ENCODE measurements around the gene IQSEC3.
"Not testable (repeated sequence)": the region's sequence is repeated elsewhere in the genome, so short reads cannot be mapped to it uniquely, and the experiment has no call there.

IQSEC3 gene

DNA sequence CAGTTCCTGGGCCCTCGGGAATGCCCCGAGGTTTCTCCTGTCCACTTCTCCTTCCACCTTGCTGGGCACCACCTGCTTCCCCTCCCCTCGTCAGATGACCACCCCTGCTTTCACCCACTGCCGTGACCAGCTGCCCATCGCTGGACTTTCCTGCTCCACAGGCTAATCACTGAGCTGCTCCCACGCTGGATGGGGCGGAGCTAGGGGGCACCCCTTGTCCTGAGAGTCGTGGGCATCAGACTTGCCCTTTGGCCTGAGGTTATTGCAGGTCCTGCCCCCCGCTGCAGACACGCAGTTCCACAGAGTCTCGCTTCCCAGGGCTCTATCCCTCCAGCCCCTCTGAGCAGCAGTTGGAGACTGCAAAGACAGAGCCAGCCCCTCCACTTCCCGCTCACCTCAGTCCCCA is 147.0 kb downstream of the IQSEC3 start:
- Histone ChIP-seq H3K4me1 (ENCODE audit: control insufficient read depth in 2 of 2, insufficient read depth in 1 of 2, low read depth in 1 of 2, low read length in 2 of 2) (peaks cover 6 to 22% of the 10 kb centered on the region in 2 donors), H2BK15ac (ENCODE audit: low read length) (peak overlapping the region; percentile 25), H4K91ac (ENCODE audit: low read depth, low read length, poor library complexity) (no peak overlapping the region), H2AFZ (ENCODE audit: low read length) (no peak overlapping the region), H2BK5ac (ENCODE audit: low read length) (no peak overlapping the region), H4K8ac (ENCODE audit: low read depth, low read length) (no peak overlapping the region), H3K9ac (ENCODE audit: low read depth, low read length, poor library complexity) (no peak overlapping the region), H3K4ac (ENCODE audit: low read length) (peak overlapping the region; percentile 19), H3K14ac (ENCODE audit: low read length) (no peak overlapping the region), H3K4me3 (ENCODE audit: low read length in 2 of 2) (no peak overlapping the region), H3K27ac (replicated peaks; ENCODE audit: low read length) (no peak overlapping the region), H3K9me3 (replicated peaks in 1 of 2; ENCODE audit: control insufficient read depth in 2 of 2, insufficient read depth in 1 of 2, low read depth in 1 of 2, low read length in 2 of 2) (no peaks in the 10 kb centered on the region), H3K79me1 (ENCODE audit: low read depth, low read length) (no peaks in the 10 kb centered on the region), H3K18ac (ENCODE audit: low read length) (peak overlapping the region; percentile 89), H3K27me3 (ENCODE audit: control insufficient read depth in 3 of 3, insufficient read depth in 3 of 3, low read depth in 1 of 3, low read length in 3 of 3) (peaks cover 0 to 68% (median 0%) of the 10 kb centered on the region in 3 experiments), H2BK120ac (ENCODE audit: low read depth, low read length) (no peak overlapping the region), H3K4me2 (ENCODE audit: insufficient read depth, low read length, poor library complexity, severe bottlenecking) (peak overlapping the region; percentile 30), H3K36me3 (replicated peaks in 1 of 2; ENCODE audit: control insufficient read depth in 2 of 2, insufficient read depth in 2 of 2, low read length in 2 of 2) (no peaks in the 10 kb centered on the region), H2AK5ac (ENCODE audit: low read depth, low read length) (peak overlapping the region; percentile 90), H3K23ac (ENCODE audit: low read depth, low read length, poor library complexity) (peak overlapping the region; percentile 60), H2BK12ac (ENCODE audit: low read length) (peak overlapping the region; percentile 7)
- WGBS, 2 donors (ENCODE audit: extremely low coverage in 2 of 2, insufficient read length in 2 of 2, insufficient replicate concordance in 1 of 2) = no CpG with 5 or more reads among the region's 12 CpGs
- no peak for DNase-seq (ENCODE audit: low spot score)

DNA sequence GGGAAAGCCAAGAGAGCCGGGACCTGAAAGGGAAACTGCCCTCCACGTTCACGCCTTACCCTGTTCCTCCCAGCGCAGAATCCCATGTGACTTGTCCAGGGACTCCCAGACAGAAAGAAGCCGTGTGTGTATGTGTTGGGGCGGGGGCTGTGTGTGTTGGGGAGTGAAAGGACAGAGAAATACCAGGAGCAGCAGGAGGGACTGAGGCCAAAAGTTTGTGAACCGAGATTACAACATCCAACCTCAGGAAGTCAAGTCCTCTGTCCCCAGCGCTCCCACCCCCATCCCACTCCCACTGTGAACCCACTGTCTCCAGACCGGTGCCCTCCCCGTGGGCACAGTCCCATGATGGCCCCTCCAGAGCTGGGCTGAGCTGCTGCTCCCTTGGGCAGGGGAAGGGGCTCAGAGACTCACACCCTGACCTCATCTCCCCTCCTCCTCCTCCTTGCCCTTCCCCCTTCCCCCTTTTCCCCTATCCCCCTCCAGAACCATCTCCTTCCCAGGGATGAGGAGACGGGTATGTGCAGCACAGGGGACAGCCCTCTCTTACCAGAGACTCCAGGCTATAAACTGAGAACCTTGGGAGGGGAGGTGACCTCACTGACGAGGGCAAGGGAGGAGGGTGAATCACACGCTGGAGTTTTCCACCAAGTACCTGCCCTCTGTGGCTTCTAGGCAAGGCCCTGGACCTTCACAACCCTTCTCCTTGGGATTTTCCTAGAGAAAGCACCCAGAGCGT is 147.6 kb downstream of the IQSEC3 start, which contains the start of gene SLC6A12:
Gene SLC6A12 (minus strand): TSS at position 155 of the 739 bp plus-strand sequence. CDS start 4,171 bp downstream, outside the sequence.
- peak within 1 kb of the TSS; percentile 82 for H2BK12ac ChIP-seq (ENCODE audit: low read length)
- peak within 1 kb of the TSS; percentile 90 for H2AK5ac ChIP-seq (ENCODE audit: low read depth, low read length)
- H3K27me3 ChIP-seq (ENCODE audit: control insufficient read depth in 3 of 3, insufficient read depth in 3 of 3, low read depth in 1 of 3, low read length in 3 of 3) = peaks cover 0 to 61% (median 0%) of the 10 kb centered on the region in 3 experiments
- H3K9ac ChIP-seq (ENCODE audit: low read depth, low read length, poor library complexity) = no peak within 1 kb of the TSS
- H3K23ac ChIP-seq (ENCODE audit: low read depth, low read length, poor library complexity) = peak within 1 kb of the TSS; percentile 60
- H2BK15ac ChIP-seq (ENCODE audit: low read length) = peak within 1 kb of the TSS; percentile 25
- peak within 1 kb of the TSS; percentile 19 for H3K4ac ChIP-seq (ENCODE audit: low read length)
- no peaks in the 10 kb centered on the region for H3K79me1 ChIP-seq (ENCODE audit: low read depth, low read length)
- no peak within 1 kb of the TSS for H2AFZ ChIP-seq (ENCODE audit: low read length)
- H2BK120ac ChIP-seq (ENCODE audit: low read depth, low read length) = no peak within 1 kb of the TSS
- no peaks in the 10 kb centered on the region for H3K36me3 ChIP-seq (replicated peaks in 1 of 2; ENCODE audit: control insufficient read depth in 2 of 2, insufficient read depth in 2 of 2, low read length in 2 of 2)
- no peak within 1 kb of the TSS for H4K91ac ChIP-seq (ENCODE audit: low read depth, low read length, poor library complexity)
- H2BK5ac ChIP-seq (ENCODE audit: low read length) = peak within 1 kb of the TSS; percentile 56
- H3K14ac ChIP-seq (ENCODE audit: low read length) = no peak within 1 kb of the TSS
- H3K4me1 ChIP-seq (ENCODE audit: control insufficient read depth in 2 of 2, insufficient read depth in 1 of 2, low read depth in 1 of 2, low read length in 2 of 2) = peaks cover 6 to 20% of the 10 kb centered on the region in 2 donors
- no peak within 1 kb of the TSS for H4K8ac ChIP-seq (ENCODE audit: low read depth, low read length)
- no peaks in the 10 kb centered on the region for H3K9me3 ChIP-seq (replicated peaks in 1 of 2; ENCODE audit: control insufficient read depth in 2 of 2, insufficient read depth in 1 of 2, low read depth in 1 of 2, low read length in 2 of 2)
- no CpG with 5 or more reads among the region's 14 CpGs for WGBS, 2 donors (ENCODE audit: extremely low coverage in 2 of 2, insufficient read length in 2 of 2, insufficient replicate concordance in 1 of 2)
- no peak within 1 kb of the TSS for H3K27ac ChIP-seq (replicated peaks; ENCODE audit: low read length)
- H3K4me3 ChIP-seq (ENCODE audit: low read length in 2 of 2) = peak within 1 kb of the TSS in 1 of 2 donors; percentile 22
- DNase-seq (ENCODE audit: low spot score) = no peak
- peak within 1 kb of the TSS; percentile 89 for H3K18ac ChIP-seq (ENCODE audit: low read length)
- peak within 1 kb of the TSS; percentile 30 for H3K4me2 ChIP-seq (ENCODE audit: insufficient read depth, low read length, poor library complexity, severe bottlenecking)

DNA sequence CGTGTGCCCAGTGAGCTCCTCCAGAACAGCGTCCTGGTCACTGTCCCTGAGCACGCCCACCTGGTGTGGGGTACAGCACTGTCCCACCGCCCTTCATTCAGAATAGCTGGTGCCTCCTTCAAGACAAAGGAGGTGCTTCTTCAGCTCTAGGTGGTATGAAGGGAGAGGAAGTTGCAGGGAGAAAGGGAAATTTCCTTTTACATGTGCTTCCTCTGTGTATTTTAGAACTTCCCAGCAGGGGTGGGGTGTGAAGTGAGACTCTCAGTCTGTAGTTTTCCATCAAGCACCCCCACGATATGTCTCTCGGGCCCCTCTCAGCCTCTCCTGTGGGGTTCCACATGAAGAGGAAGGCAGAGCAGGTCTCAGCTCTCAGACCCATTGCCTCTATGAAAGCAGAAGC is 148.5 kb downstream of the IQSEC3 start:
- Histone ChIP-seq H2AK5ac (ENCODE audit: low read depth, low read length) (no peak overlapping the region), H3K18ac (ENCODE audit: low read length) (no peak overlapping the region), H3K36me3 (replicated peaks in 1 of 2; ENCODE audit: control insufficient read depth in 2 of 2, insufficient read depth in 2 of 2, low read length in 2 of 2) (no peaks in the 10 kb centered on the region), H3K14ac (ENCODE audit: low read length) (no peak overlapping the region), H3K4me1 (ENCODE audit: control insufficient read depth in 2 of 2, insufficient read depth in 1 of 2, low read depth in 1 of 2, low read length in 2 of 2) (peaks cover 6 to 22% of the 10 kb centered on the region in 2 donors), H3K4me3 (ENCODE audit: low read length in 2 of 2) (no peak overlapping the region), H2BK12ac (ENCODE audit: low read length) (peak overlapping the region; percentile 82), H3K9me3 (replicated peaks in 1 of 2; ENCODE audit: control insufficient read depth in 2 of 2, insufficient read depth in 1 of 2, low read depth in 1 of 2, low read length in 2 of 2) (no peaks in the 10 kb centered on the region), H3K4ac (ENCODE audit: low read length) (no peak overlapping the region), H3K27me3 (ENCODE audit: control insufficient read depth in 3 of 3, insufficient read depth in 3 of 3, low read depth in 1 of 3, low read length in 3 of 3) (peaks cover 0 to 52% (median 0%) of the 10 kb centered on the region in 3 experiments), H3K79me1 (ENCODE audit: low read depth, low read length) (no peaks in the 10 kb centered on the region), H3K23ac (ENCODE audit: low read depth, low read length, poor library complexity) (no peak overlapping the region), H2BK15ac (ENCODE audit: low read length) (no peak overlapping the region), H3K27ac (replicated peaks; ENCODE audit: low read length) (no peak overlapping the region), H4K91ac (ENCODE audit: low read depth, low read length, poor library complexity) (no peak overlapping the region), H2BK120ac (ENCODE audit: low read depth, low read length) (no peak overlapping the region), H3K9ac (ENCODE audit: low read depth, low read length, poor library complexity) (no peak overlapping the region), H2BK5ac (ENCODE audit: low read length) (no peak overlapping the region), H4K8ac (ENCODE audit: low read depth, low read length) (no peak overlapping the region), H3K4me2 (ENCODE audit: insufficient read depth, low read length, poor library complexity, severe bottlenecking) (no peak overlapping the region), H2AFZ (ENCODE audit: low read length) (no peak overlapping the region)
- WGBS, 2 donors (ENCODE audit: extremely low coverage in 2 of 2, insufficient read length in 2 of 2, insufficient replicate concordance in 1 of 2) = no CpG with 5 or more reads among the region's 6 CpGs
- DNase-seq (ENCODE audit: low spot score) = no peak

DNA sequence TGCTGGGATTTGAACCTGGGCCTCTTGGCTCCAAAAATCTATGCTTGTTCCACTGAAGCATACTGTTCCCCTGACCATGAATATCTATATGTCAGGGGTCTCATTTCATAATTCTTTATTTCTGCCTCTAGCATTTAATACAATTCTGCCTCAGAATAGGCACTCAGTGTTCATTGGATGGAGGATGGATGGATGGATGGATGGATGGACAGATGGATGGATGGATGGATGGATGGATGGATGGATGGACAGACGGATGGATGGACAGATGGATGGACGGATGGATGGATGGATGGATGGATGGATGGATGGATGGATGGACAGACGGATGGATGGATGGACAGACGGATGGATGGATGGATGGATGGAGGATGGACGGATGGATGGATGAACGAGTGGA is 150.5 kb downstream of the IQSEC3 start:
- Histone ChIP-seq H3K27me3 (ENCODE audit: control insufficient read depth in 3 of 3, insufficient read depth in 3 of 3, low read depth in 1 of 3, low read length in 3 of 3) (peaks cover 0 to 50% (median 0%) of the 10 kb centered on the region in 3 experiments), H3K4me1 (ENCODE audit: control insufficient read depth in 2 of 2, insufficient read depth in 1 of 2, low read depth in 1 of 2, low read length in 2 of 2) (peaks cover 6 to 30% of the 10 kb centered on the region in 2 donors)
- H3K36me3 ChIP-seq (replicated peaks in 1 of 2; ENCODE audit: control insufficient read depth in 2 of 2, insufficient read depth in 2 of 2, low read length in 2 of 2); H3K14ac ChIP-seq (ENCODE audit: low read length); H2AK5ac ChIP-seq (ENCODE audit: low read depth, low read length); H2AFZ ChIP-seq (ENCODE audit: low read length); H3K18ac ChIP-seq (ENCODE audit: low read length); H3K4me2 ChIP-seq (ENCODE audit: insufficient read depth, low read length, poor library complexity, severe bottlenecking); DNase-seq (ENCODE audit: low spot score); H2BK5ac ChIP-seq (ENCODE audit: low read length); H4K8ac ChIP-seq (ENCODE audit: low read depth, low read length); H2BK15ac ChIP-seq (ENCODE audit: low read length); H2BK12ac ChIP-seq (ENCODE audit: low read length); H3K27ac ChIP-seq (replicated peaks; ENCODE audit: low read length); H3K23ac ChIP-seq (ENCODE audit: low read depth, low read length, poor library complexity); H3K79me1 ChIP-seq (ENCODE audit: low read depth, low read length); H3K4me3 ChIP-seq (ENCODE audit: low read length in 2 of 2); H2BK120ac ChIP-seq (ENCODE audit: low read depth, low read length); H4K91ac ChIP-seq (ENCODE audit: low read depth, low read length, poor library complexity); H3K9ac ChIP-seq (ENCODE audit: low read depth, low read length, poor library complexity); H3K4ac ChIP-seq (ENCODE audit: low read length); H3K9me3 ChIP-seq (replicated peaks in 1 of 2; ENCODE audit: control insufficient read depth in 2 of 2, insufficient read depth in 1 of 2, low read depth in 1 of 2, low read length in 2 of 2): not testable (repeated sequence)
- WGBS, 2 donors (ENCODE audit: extremely low coverage in 2 of 2, insufficient read length in 2 of 2, insufficient replicate concordance in 1 of 2) = 100% methylated on average over 2 of the region's 6 CpGs; no CpG with 5 or more reads in 1 of the 2 donors

Measured in neuronal stem cell (in vitro differentiated cells).